LNCaP clone FGC (cell line): ENCODE results near the gene PRELID1.

ENCODE experiments used
- DNase-seq: peaks from one replicate; pipeline ENCODE4 v3.0.0-alpha.2; 2011; ENCODE audit warnings: low read depth
- H3K4me3 ChIP-seq: 2 replicates; pipeline ENCODE4 v1.5.1; 2011; ENCODE audit warnings: mild to moderate bottlenecking, low read depth, low read length, control low read depth
- CTCF ChIP-seq: IDR thresholded peaks from 2 replicates; pipeline ENCODE4 v1.5.1; 2012; ENCODE audit warnings: mild to moderate bottlenecking; ENCODE audit not compliant: control insufficient read depth, insufficient read depth; ENCODE audit errors: extremely low read depth

Gene PRELID1

GRCh38 chr5:177320879-177321278 is 17.3 kb downstream of the PRELID1 start:
- no peak overlapping the region for H3K4me3 ChIP-seq
- no peak for DNase-seq
- TF ChIP-seq CTCF = no peak

- DNase-seq = no peak
- H3K4me3 ChIP-seq = no peak overlapping the region
- no peak for TF ChIP-seq CTCF
These were observed 22.3 kb downstream of the PRELID1 start for GRCh38 chr5:177325868-177326381.

GRCh38 chr5:177327539-177328522 is 24.2 kb downstream of the PRELID1 start:
- no peak for TF ChIP-seq CTCF
- DNase-seq = no peak
- no peak overlapping the region for H3K4me3 ChIP-seq

- no peak overlapping the region for H3K4me3 ChIP-seq
- no peak for TF ChIP-seq CTCF
- DNase-seq = no peak
These were observed 25.1 kb downstream of the PRELID1 start for GRCh38 chr5:177328545-177329231.

- TF ChIP-seq CTCF = no peak
- DNase-seq = no peak
- H3K4me3 ChIP-seq = no peak overlapping the region
These were observed 26.3 kb downstream of the PRELID1 start for GRCh38 chr5:177329883-177330282.

GRCh38 chr5:177330991-177331842 is 27.6 kb downstream of the PRELID1 start:
- no peak for DNase-seq
- TF ChIP-seq CTCF = no peak
- no peak overlapping the region for H3K4me3 ChIP-seq
